Thyroid gland (tissue), 4 donors: Measurements from ENCODE around the gene ELFN1.

Experiments used
- CTCF ChIP-seq, 6 experiments: fragments of 200-600 bp in 3 of 6; fragments of 450-650 bp in 3 of 6; sonication (generic) in 3 of 6; IDR thresholded peaks; one replicate each; pipeline ENCODE4 v1.5.1; 2016 to 2019; ENCODE audit warnings: antibody characterized with exemption in 6 of 6, mild to moderate bottlenecking in 2 of 6, inconsistent platforms in 1 of 6, moderate library complexity in 1 of 6
- POLR2A ChIP-seq, 2 donors: fragments of 450-650 bp; IDR thresholded peaks; one replicate each; pipeline ENCODE4 v1.6.1; 2017; ENCODE audit warnings: antibody characterized with exemption in 2 of 2, mild to moderate bottlenecking in 2 of 2, moderate library complexity in 1 of 2

GRCh38 chr7:1758859-1759521 is 88.9 kb downstream of the ELFN1 start:
- TF ChIP-seq CTCF (IDR thresholded peaks at IDR 0.05) (no peak), POLR2A (IDR thresholded peaks at IDR 0.05) (no peak)
